Omental fat pad (tissue), 4 donors: ENCODE results near the gene VAV2. TPM values are rescaled to one million over a fixed set of nuclear protein-coding genes. Genes with fewer than 3 reads are reported as not detected.

Experiments
- ATAC-seq: fragments of 150-250 bp; one replicate; pipeline ENCODE4 v1.9.1; 2016; ENCODE audit warnings: mild to moderate bottlenecking, moderate library complexity; ENCODE audit not compliant: low FRiP score
- DNase-seq: peaks from one replicate; pipeline ENCODE4 v3.0.0-alpha.2; 2019; ENCODE audit warnings: low spot score
- CTCF ChIP-seq, 3 donors: fragments of 450-650 bp; IDR thresholded peaks; one replicate each; pipeline ENCODE4 v1.5.1; 2016 to 2017; ENCODE audit warnings: antibody characterized with exemption in 3 of 3, mild to moderate bottlenecking in 3 of 3, moderate library complexity in 2 of 3
- total RNA-seq, 4 donors: library from RNA; depleted of rRNA; stranded (reverse); fragments of >200 nt; gene quantifications; one replicate each; pipeline ENCODE4 v1.1.0, GENCODE V29; 2016

VAV2 gene
- total RNA-seq, 4 donors from 2014 or later = 4.0 to 10.9 (median 6.2) TPM

- TF ChIP-seq CTCF (IDR thresholded peaks at IDR 0.05) = no peak
- no peak for DNase-seq
- ATAC-seq = peak; percentile 34
Observed at GRCh38 chr9:133874060-133874657, 118.0 kb downstream of the VAV2 start.

- TF ChIP-seq CTCF (IDR thresholded peaks at IDR 0.05) = no peak
- no peak for ATAC-seq
Observed at GRCh38 chr9:133873461-133873891, 118.6 kb downstream of the VAV2 start.

GRCh38 chr9:133873009-133873408 lies 119.1 kb downstream of the VAV2 start:
- ATAC-seq (no peak), DNase-seq (no peak)
- TF ChIP-seq CTCF (IDR thresholded peaks at IDR 0.05) = no peak

More at GRCh38 chr9:133873461-133873891, 118.6 kb downstream of the VAV2 start:
- DNase-seq = no peak

- no peak for TF ChIP-seq CTCF (IDR thresholded peaks at IDR 0.05)
- no peak for DNase-seq
- no peak for ATAC-seq
Observed at GRCh38 chr9:133870598-133871595, 121.2 kb downstream of the VAV2 start.

- TF ChIP-seq CTCF (IDR thresholded peaks at IDR 0.05) = no peak
- no peak for ATAC-seq
Observed at GRCh38 chr9:133869674-133870405, 122.3 kb downstream of the VAV2 start.

GRCh38 chr9:133868203-133868602 lies 123.9 kb downstream of the VAV2 start:
- no peak for ATAC-seq
- TF ChIP-seq CTCF (IDR thresholded peaks at IDR 0.05) = no peak

More at GRCh38 chr9:133869674-133870405, 122.3 kb downstream of the VAV2 start:
- DNase-seq = no peak

More at GRCh38 chr9:133868203-133868602, 123.9 kb downstream of the VAV2 start:
- DNase-seq = no peak
